ENCODE measurements around the gene DNAJB9. TPM values are rescaled to one million over a fixed set of nuclear protein-coding genes. Genes with fewer than 3 reads are reported as not detected.

The DNAJB9 gene
- total and polyA plus RNA-seq, 10 of the 15 experiments (the other 5 are each of a cell fraction or from before 2014, with no cell fraction given): 4.5 to 20.9 (median 8.8) TPM

DNA sequence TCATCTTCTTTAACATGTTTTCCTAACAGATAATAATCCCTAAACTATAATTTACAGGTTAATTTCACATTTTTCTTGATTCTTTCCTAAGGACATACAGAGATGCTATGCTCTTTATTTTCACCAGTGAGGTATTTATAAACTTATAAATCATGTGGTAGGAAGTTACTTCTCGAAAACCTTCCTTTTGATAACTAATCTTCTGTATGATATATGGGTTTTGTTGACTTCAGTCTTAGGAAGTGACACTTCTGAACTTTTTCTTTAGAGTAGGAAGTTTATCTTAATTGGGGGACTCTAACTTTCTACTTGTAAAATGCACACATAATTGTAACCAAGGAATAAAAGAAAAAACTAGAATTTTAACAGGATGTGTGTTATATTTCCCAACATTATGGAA lies 33.9 kb upstream of the DNAJB9 start:
- CTCF ChIA-PET: no interaction called here
- H2AFZ ChIP-seq (ENCODE audit: control insufficient read depth, low read depth, low read length): no peak overlapping the region
- no peak for TF ChIP-seq FOS (IDR thresholded peaks at IDR 0.05; ENCODE audit: borderline replicate concordance, extremely low read depth, insufficient read length)
- TF ChIP-seq, protein P1, sequence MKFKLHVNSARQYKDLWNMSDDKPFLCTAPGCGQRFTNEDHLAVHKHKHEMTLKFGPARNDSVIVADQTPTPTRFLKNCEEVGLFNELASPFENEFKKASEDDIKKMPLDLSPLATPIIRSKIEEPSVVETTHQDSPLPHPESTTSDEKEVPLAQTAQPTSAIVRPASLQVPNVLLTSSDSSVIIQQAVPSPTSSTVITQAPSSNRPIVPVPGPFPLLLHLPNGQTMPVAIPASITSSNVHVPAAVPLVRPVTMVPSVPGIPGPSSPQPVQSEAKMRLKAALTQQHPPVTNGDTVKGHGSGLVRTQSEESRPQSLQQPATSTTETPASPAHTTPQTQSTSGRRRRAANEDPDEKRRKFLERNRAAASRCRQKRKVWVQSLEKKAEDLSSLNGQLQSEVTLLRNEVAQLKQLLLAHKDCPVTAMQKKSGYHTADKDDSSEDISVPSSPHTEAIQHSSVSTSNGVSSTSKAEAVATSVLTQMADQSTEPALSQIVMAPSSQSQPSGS (IDR thresholded peaks at IDR 0.05; ENCODE audit: low read length): no peak
- no peak for TF ChIP-seq ZNF24 (IDR thresholded peaks at IDR 0.05)
- no peak for TF ChIP-seq CHD4 (IDR thresholded peaks at IDR 0.05)
- no peak for TF ChIP-seq NR2F1 (conservative IDR thresholded peaks at IDR 0.05)
- TF ChIP-seq SREBF1 (IDR thresholded peaks at IDR 0.05; ENCODE audit: low read length): no peak
- TF ChIP-seq FOXM1 (IDR thresholded peaks at IDR 0.05; ENCODE audit: low read depth, low read length): no peak
- no peaks in the 10 kb centered on the region for H3K79me2 ChIP-seq (ENCODE audit: control insufficient read depth, insufficient read depth, low read length)
- SMC1A ChIA-PET (ENCODE audit: uncharacterized antibody, unreplicated experiment): no interaction called here
- WGBS (ENCODE audit: insufficient coverage, insufficient replicate concordance, low lambda C conversion rate, missing lambda C conversion rate): 93% methylated on average over 1 of the region's 1 CpG
- no TSS peak for BruUV-seq (replicated peaks)
- FAIRE-seq (no peak), ATAC-seq (no peak), DNase-seq (ENCODE audit: low read depth, low spot score) (no peak)
- no peaks in the 10 kb centered on the region for H4K20me1 ChIP-seq (ENCODE audit: control insufficient read depth, insufficient read depth)
- H3K9me3 ChIP-seq (replicated peaks; ENCODE audit: control insufficient read depth, insufficient read depth, low read length): no peaks in the 10 kb centered on the region
- RAD21 ChIA-PET (ENCODE audit: unreplicated experiment): no interaction called here
- no peaks in the 10 kb centered on the region for H3K27me3 ChIP-seq (replicated peaks in 1 of 2; ENCODE audit: control insufficient read depth in 2 of 2, insufficient read depth in 2 of 2, low read length in 1 of 2)
- POLR2A ChIA-PET: no interaction called here
- intact Hi-C loops (cut with micrococcal nuclease; ENCODE audit: unreplicated experiment): no loop called here
- in situ Hi-C loops (cut with MboI): no loop called here
- H3K4me1 ChIP-seq (ENCODE audit: control insufficient read depth, insufficient read depth, low read length): no peaks in the 10 kb centered on the region
- no peak overlapping the region for H3K27ac ChIP-seq (ENCODE audit: control insufficient read depth, insufficient read depth)
- H3K9ac ChIP-seq (ENCODE audit: control insufficient read depth, insufficient read depth, low read length): no peak overlapping the region
- H3K4me3 ChIP-seq: no peak overlapping the region
- H3K4me2 ChIP-seq (ENCODE audit: control insufficient read depth, insufficient read depth): no peak overlapping the region
- no peaks in the 10 kb centered on the region for H3K36me3 ChIP-seq (ENCODE audit: control insufficient read depth in 2 of 2, insufficient read depth in 2 of 2, low read length in 1 of 2)

DNA sequence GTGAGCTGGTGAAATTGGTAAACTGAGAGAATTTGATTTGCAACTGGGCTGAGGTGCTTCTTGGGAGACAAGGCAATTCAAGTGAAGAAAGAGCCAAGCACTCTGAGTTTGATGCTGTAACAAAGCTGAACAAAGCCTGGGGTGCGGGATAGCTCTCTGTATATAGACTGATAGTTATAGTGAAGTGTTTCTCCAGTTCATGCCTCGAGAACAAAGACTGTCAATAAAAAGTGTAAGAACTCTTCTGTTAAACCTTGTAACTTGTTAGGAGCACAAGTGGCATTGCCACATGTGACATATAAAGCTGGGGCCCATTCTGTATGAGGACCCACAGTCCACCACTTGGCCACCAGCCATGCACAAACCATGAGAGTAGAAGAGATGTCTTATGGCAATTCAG lies 32.4 kb upstream of the DNAJB9 start:
- CTCF ChIA-PET: no interaction called here
- TF ChIP-seq NFYB (IDR thresholded peaks at IDR 0.05; ENCODE audit: insufficient read depth, low read depth, low read length) (no peak), ASH2L (IDR thresholded peaks at IDR 0.05; ENCODE audit: borderline replicate concordance, low read depth) (no peak), MYC (IDR thresholded peaks at IDR 0.05; ENCODE audit: insufficient read depth, insufficient read length, insufficient replicate concordance, low read length, severe bottlenecking) (no peak), ZZZ3 (IDR thresholded peaks at IDR 0.05; ENCODE audit: control insufficient read depth, insufficient read length, low read depth) (no peak), NR2C2 (IDR thresholded peaks at IDR 0.05; ENCODE audit: borderline replicate concordance, control insufficient read depth, insufficient read length, low read depth) (no peak), NFYA (IDR thresholded peaks at IDR 0.05; ENCODE audit: borderline replicate concordance, low read depth, low read length) (no peak)
- TF ChIP-seq, protein P2, sequence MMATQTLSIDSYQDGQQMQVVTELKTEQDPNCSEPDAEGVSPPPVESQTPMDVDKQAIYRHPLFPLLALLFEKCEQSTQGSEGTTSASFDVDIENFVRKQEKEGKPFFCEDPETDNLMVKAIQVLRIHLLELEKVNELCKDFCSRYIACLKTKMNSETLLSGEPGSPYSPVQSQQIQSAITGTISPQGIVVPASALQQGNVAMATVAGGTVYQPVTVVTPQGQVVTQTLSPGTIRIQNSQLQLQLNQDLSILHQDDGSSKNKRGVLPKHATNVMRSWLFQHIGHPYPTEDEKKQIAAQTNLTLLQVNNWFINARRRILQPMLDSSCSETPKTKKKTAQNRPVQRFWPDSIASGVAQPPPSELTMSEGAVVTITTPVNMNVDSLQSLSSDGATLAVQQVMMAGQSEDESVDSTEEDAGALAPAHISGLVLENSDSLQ (IDR thresholded peaks at IDR 0.05): no peak
- TF ChIP-seq, protein P3, sequence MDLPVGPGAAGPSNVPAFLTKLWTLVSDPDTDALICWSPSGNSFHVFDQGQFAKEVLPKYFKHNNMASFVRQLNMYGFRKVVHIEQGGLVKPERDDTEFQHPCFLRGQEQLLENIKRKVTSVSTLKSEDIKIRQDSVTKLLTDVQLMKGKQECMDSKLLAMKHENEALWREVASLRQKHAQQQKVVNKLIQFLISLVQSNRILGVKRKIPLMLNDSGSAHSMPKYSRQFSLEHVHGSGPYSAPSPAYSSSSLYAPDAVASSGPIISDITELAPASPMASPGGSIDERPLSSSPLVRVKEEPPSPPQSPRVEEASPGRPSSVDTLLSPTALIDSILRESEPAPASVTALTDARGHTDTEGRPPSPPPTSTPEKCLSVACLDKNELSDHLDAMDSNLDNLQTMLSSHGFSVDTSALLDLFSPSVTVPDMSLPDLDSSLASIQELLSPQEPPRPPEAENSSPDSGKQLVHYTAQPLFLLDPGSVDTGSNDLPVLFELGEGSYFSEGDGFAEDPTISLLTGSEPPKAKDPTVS (IDR thresholded peaks at IDR 0.05; ENCODE audit: low read depth, low read length): no peak

More for the DNA sequence above, 32.4 kb upstream of the DNAJB9 start:
- H3K9ac ChIP-seq (ENCODE audit: control insufficient read depth, insufficient read depth, low read length): no peak overlapping the region
- intact Hi-C loops (cut with micrococcal nuclease; ENCODE audit: unreplicated experiment) (no loop called here), in situ Hi-C loops (cut with MboI) (no loop called here)
- ATAC-seq (no peak), DNase-seq (ENCODE audit: low read depth, low spot score) (no peak), FAIRE-seq (no peak)
- no peaks in the 10 kb centered on the region for H3K79me2 ChIP-seq (ENCODE audit: control insufficient read depth, insufficient read depth, low read length)
- no peak overlapping the region for H3K27ac ChIP-seq (ENCODE audit: control insufficient read depth, insufficient read depth)
- no peaks in the 10 kb centered on the region for H3K4me1 ChIP-seq (ENCODE audit: control insufficient read depth, insufficient read depth, low read length)
- no peaks in the 10 kb centered on the region for H3K36me3 ChIP-seq (ENCODE audit: control insufficient read depth in 2 of 2, insufficient read depth in 2 of 2, low read length in 1 of 2)
- no peak overlapping the region for H2AFZ ChIP-seq (ENCODE audit: control insufficient read depth, low read depth, low read length)
- ChIA-PET RAD21 (ENCODE audit: unreplicated experiment) (interaction anchor here (1.3 kb wide), 1 partner anchor 56 kb away, joined by 3 read pairs; no protein-coding TSS in a partner anchor), POLR2A (interaction anchor here (0.7 kb wide), 1 partner anchor 33 kb away, joined by 3 read pairs; the partner anchor contains the start of genes DNAJB9 and THAP5), SMC1A (ENCODE audit: uncharacterized antibody, unreplicated experiment) (interaction anchor here (1.4 to 1.7 kb wide), 2 partner anchors 10 to 40 kb away, joined by 4 read pairs; no protein-coding TSS in a partner anchor)
- no peaks in the 10 kb centered on the region for H3K9me3 ChIP-seq (replicated peaks; ENCODE audit: control insufficient read depth, insufficient read depth, low read length)
- no peak overlapping the region for H3K4me2 ChIP-seq (ENCODE audit: control insufficient read depth, insufficient read depth)
- no TSS peak for BruUV-seq (replicated peaks)
- no peaks in the 10 kb centered on the region for H4K20me1 ChIP-seq (ENCODE audit: control insufficient read depth, insufficient read depth)
- no peaks in the 10 kb centered on the region for H3K27me3 ChIP-seq (replicated peaks in 1 of 2; ENCODE audit: control insufficient read depth in 2 of 2, insufficient read depth in 2 of 2, low read length in 1 of 2)
- no peak overlapping the region for H3K4me3 ChIP-seq
- 60% methylated on average over 2 of the region's 2 CpGs for WGBS (ENCODE audit: insufficient coverage, insufficient replicate concordance, low lambda C conversion rate, missing lambda C conversion rate)
